Measurements from ENCODE around the gene TOGARAM1.

GRCh38 chr14:44989497-44990440 lies 27.8 kb downstream of the TOGARAM1 start:
- TF ChIP-seq RNF2 (IDR thresholded peaks at IDR 0.05) (no peak), POLR2AphosphoS5 (IDR thresholded peaks at IDR 0.05; ENCODE audit: control insufficient read depth, insufficient read depth, low read depth, low read length) (no peak), CTCF (IDR thresholded peaks at IDR 0.05 in 2 of 3, conservative IDR thresholded peaks at IDR 0.05 in 1 of 3; ENCODE audit: insufficient read depth in 2 of 3, low read depth in 1 of 3, low read length in 3 of 3) (no peak), TAF1 (IDR thresholded peaks at IDR 0.05; ENCODE audit: control insufficient read depth, extremely low read depth, insufficient read depth, low read length, severe bottlenecking) (no peak), FOXM1 (IDR thresholded peaks at IDR 0.05; ENCODE audit: low read depth) (no peak), FOXM1 (CRISPR knock-in tag; IDR thresholded peaks at IDR 0.05; ENCODE audit: low read depth) (no peak), GABPA (tag; conservative IDR thresholded peaks at IDR 0.05; ENCODE audit: low read depth) (no peak)
